Inflammatory macrophage (primary cell): Measurements from ENCODE around the gene ARSI.

Experiments
- DNase-seq, 2 donors: peaks; one replicate each; pipeline ENCODE4 v3.0.0-alpha.2; 2020 to 2022
- total RNA-seq, 18 experiments: gene quantifications; one replicate each; lab custom pipeline; 2026; ENCODE audit warnings: mixed read lengths in 6 of 18, inconsistent platforms in 2 of 18; lab: John Stamatoyannopoulos, UW

ARSI gene
- 0 to 0.13 (median 0) reads per million in 18 experiments for total RNA-seq

DNA sequence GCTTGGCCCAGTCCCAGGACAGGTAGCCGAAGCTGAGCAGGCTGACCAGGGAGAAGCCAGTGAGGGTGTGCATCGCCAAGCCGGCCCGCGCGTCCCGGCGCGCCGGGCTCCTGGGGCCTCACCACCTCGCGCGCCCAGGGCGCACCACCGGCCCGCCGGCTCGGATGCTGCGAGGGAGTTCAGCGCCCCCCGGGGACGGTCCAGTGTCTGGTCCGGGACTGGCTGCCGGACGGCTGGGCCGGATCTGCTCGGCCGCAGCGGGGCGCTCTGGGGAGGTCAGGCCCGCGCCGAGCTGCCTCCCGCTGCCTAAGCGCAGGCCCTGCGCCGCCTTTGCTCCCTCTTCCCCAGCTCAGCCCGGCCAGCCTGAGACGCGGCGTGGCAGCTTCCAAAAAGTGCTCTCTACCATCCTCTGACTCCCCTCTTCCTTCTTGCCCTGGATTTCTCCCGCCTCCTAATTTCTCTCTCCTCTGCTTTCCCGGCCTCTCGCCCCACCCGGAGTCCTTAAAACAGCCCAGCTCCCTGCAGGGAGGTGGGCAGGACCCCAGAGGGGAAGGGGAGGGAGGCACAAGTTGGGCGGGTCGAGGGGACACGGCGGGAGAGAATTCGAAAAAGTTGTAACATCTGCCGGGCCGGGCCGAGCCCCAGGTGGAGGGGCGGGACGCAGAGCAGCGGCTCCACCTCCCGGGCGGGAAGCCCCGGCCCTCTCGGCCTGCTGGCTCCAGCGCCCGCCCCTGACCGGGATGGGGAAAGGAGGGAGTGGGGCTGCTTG, at the start of gene ARSI:
TSS of gene ARSI (minus strand) at position 605 of the 769 bp plus-strand sequence. CDS start at position 73, 532 bp downstream.
- no peak for DNase-seq

DNA sequence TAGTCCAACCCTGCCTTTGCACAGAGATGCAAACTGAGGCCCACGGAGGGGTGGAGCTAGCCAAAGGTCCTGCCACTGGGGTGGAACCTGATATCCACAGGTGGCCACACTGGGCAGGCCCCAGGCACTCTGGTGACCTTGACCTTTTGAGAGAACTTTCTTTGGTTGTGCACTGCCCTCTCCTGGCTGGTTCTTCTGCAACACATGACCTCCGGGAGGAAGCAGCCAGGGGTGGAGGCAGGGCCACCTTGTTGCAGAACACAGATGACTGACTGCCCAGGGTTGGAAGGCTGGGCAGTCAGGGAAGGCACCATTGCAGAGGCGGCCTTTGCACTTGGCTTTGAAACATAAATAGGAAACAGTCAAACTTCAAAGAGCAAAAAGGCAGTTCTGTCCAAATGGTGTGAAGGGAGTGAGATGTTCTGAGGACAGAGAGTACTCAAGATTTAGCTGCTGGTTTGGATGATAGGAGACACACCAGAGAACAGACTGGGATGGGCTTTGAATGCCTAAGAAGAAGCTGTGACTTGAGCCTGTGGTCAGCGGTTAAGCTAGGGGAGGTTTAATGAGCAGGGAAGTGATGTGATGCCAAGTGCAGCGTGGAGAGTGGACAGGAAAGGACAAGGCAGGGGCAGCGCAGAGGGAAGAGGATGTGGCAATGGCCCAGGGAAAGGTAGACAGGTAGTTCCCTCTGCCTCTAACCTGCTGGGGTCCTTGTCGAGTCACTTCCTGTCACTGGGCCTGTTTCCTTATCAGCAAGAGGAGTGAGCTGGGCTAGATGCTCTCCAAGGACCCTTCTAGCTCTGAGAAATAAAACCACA, 48.0 kb upstream of the ARSI start:
- DNase-seq, result peak; percentile 72 to 89

DNA sequence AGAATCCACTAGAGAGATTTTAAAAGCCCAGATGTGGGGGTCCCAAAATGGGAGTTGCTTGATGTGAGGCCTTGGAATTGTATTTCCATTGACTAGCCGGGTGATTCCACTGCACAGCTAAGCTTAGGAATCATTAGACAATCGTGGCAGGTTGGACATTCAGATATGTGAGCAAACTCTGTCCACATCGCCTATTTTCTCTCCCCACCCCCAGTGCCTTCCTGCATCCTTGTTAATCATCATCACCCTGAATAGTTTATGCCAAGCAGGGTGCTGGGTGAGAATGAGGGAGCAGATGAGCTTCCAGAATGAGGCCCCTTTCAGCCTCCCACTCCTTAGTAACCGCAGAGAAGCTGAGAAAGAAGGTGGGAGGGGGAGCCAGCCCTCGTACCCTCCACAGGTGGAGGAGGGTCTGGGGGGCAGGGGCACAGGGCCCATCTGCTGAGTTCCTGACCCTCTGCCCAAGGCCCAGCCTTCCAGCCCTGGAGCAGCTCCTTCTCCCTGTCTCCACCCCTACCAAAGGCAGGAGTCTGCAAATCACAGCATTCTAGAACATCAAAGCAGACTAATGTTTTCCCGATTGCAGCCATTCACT, 47.1 kb upstream of the ARSI start:
- no peak for DNase-seq

- no peak for DNase-seq
Observed at GRCh38 chr5:150347451-150347850, 44.7 kb upstream of the ARSI start.

DNA sequence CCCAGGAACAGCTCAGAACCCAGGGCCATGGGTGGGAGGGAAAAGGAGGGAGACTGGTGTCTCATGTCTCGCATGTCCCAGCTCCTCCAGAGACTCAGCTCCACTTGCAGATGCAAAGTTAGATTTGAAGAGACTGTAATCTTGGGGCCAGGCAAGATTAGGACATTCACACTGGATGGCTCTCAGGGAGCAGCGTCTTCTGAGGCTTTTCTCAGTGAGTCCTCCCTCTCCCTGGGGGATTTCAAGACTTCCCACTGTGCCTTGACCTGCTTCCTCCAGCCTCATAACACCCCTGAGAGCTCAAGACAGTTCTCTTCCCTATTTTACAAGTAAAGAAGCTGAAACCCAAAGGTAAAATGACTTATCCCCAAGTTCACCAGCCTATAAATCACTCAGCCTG, 44.3 kb upstream of the ARSI start:
- no peak for DNase-seq

GRCh38 chr5:150346592-150346991, 43.9 kb upstream of the ARSI start:
- no peak for DNase-seq

DNA sequence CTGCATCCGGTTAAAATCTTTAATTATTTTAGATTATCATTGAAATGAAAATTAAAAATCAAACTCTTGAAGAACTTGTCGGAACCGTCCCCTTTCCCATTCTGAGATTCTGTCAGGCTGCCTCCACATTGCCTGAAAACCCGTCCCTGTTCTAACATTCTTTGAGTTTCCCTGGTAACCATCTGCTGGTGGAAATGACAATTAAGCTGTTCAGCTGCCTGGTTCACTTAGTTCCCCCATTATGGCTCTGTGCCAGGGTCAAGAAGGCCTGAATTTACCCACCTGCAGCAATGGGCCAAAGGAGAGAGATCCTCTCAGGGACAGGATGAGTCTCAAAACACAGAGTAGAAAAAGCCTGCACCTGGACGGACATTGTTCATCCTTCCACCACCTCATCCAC, 43.0 kb upstream of the ARSI start:
- DNase-seq, result no peak

GRCh38 chr5:150343994-150344631, 41.4 kb upstream of the ARSI start:
- no peak for DNase-seq

DNA sequence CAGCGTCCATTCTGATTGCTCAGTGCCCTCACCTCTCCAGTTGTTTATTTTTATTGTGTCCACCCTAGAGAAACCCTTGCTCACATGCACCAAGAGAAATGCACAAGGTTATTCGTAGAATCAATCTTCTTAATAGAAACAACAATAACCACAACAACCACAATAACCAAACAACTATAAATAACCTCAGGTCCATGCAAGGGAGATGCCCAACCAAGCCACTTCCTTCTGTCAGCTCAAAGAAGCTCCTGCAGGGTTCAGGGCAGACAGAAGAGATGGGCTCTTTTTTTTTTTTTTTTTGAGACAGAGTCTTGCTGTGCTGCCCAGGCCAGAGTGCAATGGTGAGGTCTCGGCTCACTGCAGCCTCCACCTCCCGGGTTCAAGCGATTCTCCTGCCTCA, 39.9 kb upstream of the ARSI start:
- DNase-seq, result no peak

- DNase-seq, result no peak
Observed at GRCh38 chr5:150341989-150342388, 39.3 kb upstream of the ARSI start.

GRCh38 chr5:150341331-150341730, 38.6 kb upstream of the ARSI start:
- no peak for DNase-seq

DNA sequence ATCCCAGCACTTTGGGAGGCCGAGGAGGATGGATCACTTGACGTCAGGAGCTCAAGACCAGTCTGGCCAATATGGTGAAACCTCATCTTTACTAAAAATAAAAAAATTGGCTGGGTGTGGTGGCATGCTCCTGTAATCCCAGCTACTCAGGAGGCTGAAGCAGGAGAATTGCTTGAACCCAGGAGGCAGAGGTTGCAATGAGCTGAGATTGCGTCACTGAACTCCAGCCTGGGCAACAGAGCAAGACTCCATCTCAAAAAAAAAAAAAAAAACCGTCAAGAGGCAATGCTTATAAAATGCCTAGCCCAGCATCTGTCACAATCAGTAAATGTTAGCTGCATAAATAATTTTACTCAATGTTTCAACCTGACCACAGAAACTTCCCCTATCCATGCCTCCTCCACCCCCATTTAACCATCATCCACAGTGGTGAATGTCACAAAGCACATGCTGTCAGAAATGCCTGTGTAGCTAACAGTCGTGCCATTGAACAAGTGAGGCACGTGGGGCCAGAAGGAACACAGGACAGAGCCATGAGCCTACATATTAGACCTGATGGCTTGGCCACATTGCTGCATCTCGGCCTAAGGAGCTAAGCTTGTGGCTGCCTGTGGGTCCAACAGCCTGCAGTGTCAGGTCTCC, 38.0 kb upstream of the ARSI start:
- peak; percentile 64 to 73 for DNase-seq

- no peak for DNase-seq
Observed at GRCh38 chr5:150339841-150340240, 37.1 kb upstream of the ARSI start.

DNA sequence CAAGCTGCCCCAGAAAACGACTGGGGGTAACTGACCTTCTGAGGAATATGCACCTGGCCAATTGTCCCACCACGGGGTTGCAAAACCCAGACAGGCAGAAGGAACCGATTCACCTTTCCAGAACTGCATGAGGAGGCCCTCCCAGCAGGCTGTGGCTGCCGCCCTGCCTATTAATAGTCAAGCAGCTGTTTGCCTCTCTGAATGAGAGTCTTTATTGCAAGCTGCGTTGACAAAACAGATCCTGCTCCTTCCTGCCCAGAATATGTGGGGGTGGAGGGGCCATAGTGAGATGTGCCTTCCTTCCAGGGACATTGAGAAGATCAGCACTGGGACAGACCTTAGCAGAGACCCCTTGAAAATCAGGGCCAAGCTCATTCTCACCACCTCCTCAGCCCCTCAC, 36.5 kb upstream of the ARSI start:
- no peak for DNase-seq

- DNase-seq, result no peak
Observed at GRCh38 chr5:150338546-150338945, 35.8 kb upstream of the ARSI start.

- DNase-seq, result no peak
Observed at GRCh38 chr5:150335778-150336177, 33.1 kb upstream of the ARSI start.

DNA sequence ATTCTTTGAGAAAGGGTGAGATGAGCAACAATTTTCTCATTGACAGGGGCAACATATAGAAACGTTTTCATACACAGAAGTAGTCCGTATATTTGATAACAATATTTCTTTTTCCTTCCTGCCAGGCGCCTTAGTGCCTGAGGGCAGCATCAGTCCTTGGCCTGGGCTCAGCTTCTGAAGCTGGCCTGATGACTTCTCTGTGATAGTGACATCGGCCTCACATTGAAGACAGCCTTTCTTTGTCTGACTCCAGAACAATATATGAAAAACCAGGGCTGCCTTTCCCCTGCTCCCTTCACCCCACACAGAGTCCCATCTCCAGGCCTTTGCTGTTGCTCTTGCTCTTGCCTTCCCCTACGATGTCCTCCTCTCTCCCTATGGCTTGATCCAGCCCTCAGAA, 30.7 kb upstream of the ARSI start:
- no peak for DNase-seq

DNA sequence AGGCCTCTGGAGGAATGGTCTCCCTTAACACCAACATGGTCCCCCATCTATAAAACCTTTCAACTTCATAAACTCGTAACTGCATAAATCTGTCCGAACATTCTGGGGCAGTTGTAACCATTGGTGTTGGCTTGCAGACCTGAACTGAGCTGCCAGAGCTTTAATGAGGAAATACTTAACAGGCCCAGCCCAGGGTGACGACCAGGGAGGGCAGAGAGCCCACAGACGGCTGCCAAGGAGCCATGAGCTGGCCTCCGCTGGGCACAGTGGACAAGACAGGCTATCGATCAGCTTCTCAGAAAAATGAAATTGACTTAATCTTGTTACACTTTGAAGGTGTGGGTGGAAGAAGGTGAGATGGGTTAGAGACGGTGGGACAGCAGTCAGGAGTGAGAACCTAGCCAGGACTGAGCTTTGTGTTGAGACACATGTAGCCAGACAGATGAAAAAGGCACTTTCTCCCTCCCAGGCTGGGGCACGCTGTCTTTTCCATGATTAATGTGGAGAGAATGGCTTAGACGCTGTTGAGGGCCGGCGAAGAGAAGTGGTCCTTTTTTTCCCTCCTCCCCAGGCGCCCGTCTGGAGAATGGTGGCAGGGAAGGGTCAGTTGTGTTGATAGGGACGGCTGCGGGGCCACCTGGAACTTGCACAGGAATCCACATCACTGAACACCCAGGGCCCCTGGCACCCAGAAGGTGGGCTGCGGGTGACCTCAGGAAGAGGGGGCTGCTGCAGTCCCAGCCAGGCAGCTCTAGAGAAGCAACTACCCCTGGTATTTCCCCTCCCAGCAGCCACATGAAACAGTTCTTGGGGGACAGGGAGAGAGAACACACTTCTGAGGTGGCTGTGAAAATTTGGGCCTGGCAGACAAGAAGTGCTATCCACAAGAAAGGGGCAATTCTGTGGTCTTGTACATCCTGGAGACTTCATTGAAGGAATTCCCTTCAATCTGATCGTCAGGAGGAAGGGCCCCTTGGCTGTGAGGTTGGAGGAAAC, 27.5 kb upstream of the ARSI start:
- DNase-seq, result no peak

GRCh38 chr5:150329038-150329437, 26.3 kb upstream of the ARSI start:
- peak; percentile 18 to 56 for DNase-seq

DNA sequence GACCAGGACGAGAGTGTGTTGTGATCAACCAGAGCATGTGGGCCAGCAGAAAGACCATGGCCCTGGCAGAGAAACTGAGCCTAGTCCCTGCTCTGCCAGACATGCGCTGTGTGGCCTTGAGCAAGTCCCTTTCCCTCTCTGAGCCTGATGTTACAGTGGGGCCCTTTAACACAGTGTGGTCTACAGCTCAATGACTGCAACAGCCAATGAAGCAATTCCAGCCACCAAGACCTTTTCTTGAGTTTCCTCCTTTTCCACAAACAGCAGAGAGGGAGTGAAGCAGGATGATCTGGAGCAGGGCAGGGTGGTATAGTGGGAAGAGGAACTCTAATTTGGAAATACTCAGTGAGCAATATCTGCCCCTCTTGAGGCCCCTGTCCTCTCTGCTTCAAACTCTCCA, 25.8 kb upstream of the ARSI start:
- DNase-seq, result peak; percentile 21 to 42

- no peak for DNase-seq
Observed at GRCh38 chr5:150327139-150327538, 24.4 kb upstream of the ARSI start.
